CD14-positive monocyte (primary cell): ENCODE measurements around the gene FGFR4. TPM values are rescaled to one million over a fixed set of nuclear protein-coding genes. Genes with fewer than 3 reads are reported as not detected.

Source experiments
- DNase-seq, 3 donors: peaks; one replicate each; pipeline ENCODE4 v3.0.0-alpha.2; 2011 to 2022
- H2AFZ ChIP-seq: 2 replicates; pipeline ENCODE4 v1.6.0; 2012; ENCODE audit warnings: mild to moderate bottlenecking, low read depth, low read length, inconsistent platforms; ENCODE audit not compliant: insufficient read depth, poor library complexity, severe bottlenecking
- H3K27ac ChIP-seq, 2 donors: 1 replicate in 1 of 2; 2 replicates in 1 of 2; pipeline ENCODE4 v1.5.1; 2012 to 2013; ENCODE audit warnings: low read length in 2 of 2, control low read depth in 1 of 2, inconsistent platforms in 1 of 2, low read depth in 1 of 2, mild to moderate bottlenecking in 1 of 2
- H3K27me3 ChIP-seq, 2 donors: one replicate each; pipeline versions ENCODE4 v1.6.0 to v1.6.1; 2011 to 2013; ENCODE audit warnings: low read length in 2 of 2; ENCODE audit not compliant: control insufficient read depth in 2 of 2, insufficient read depth in 2 of 2
- H3K36me3 ChIP-seq, 2 donors: replicated peaks in 1 of 2; 1 replicate in 1 of 2; 2 replicates in 1 of 2; pipeline versions ENCODE4 v1.5.1 to v1.6.1; 2012 to 2013; ENCODE audit warnings: low read length in 2 of 2, control low read depth in 1 of 2, inconsistent platforms in 1 of 2, mild to moderate bottlenecking in 1 of 2; ENCODE audit not compliant: insufficient read depth in 2 of 2, control insufficient read depth in 1 of 2
- H3K4me1 ChIP-seq, 2 donors: 1 replicate in 1 of 2; 2 replicates in 1 of 2; pipeline versions ENCODE4 v1.5.1 to v1.6.1; 2012 to 2013; ENCODE audit warnings: low read length in 2 of 2, control low read depth in 1 of 2, inconsistent platforms in 1 of 2, mild to moderate bottlenecking in 1 of 2, moderate library complexity in 1 of 2; ENCODE audit not compliant: insufficient read depth in 2 of 2, control insufficient read depth in 1 of 2
- H3K4me2 ChIP-seq: replicated peaks from 2 replicates; pipeline ENCODE3; 2012; ENCODE audit warnings: low read length, moderate library complexity, mild to moderate bottlenecking; ENCODE audit not compliant: poor library complexity, severe bottlenecking; ENCODE audit errors: extremely low read depth
- H3K4me3 ChIP-seq, 3 experiments: fragments of 200-600 bp in 1 of 3; sonication (generic) in 1 of 3; replicated peaks in 1 of 3; 1 replicate in 2 of 3; 2 replicates in 1 of 3; pipeline ENCODE4 v1.5.1; 2011 to 2013; ENCODE audit warnings: low read length in 3 of 3, mild to moderate bottlenecking in 3 of 3, control low read depth in 2 of 3, low read depth in 2 of 3, inconsistent platforms in 1 of 3, moderate library complexity in 1 of 3
- H3K79me2 ChIP-seq: 2 replicates; pipeline ENCODE4 v1.6.0; 2012; ENCODE audit warnings: mild to moderate bottlenecking, control low read depth, inconsistent platforms, low read length, moderate library complexity; ENCODE audit not compliant: insufficient read depth
- H3K9ac ChIP-seq: 2 replicates; pipeline ENCODE4 v1.6.0; 2017; ENCODE audit warnings: low read length, mild to moderate bottlenecking; ENCODE audit not compliant: insufficient read depth, poor library complexity, severe bottlenecking
- H3K9me3 ChIP-seq, 2 donors: replicated peaks in 1 of 2; 1 replicate in 1 of 2; 2 replicates in 1 of 2; pipeline versions ENCODE4 v1.5.1 to v1.6.1; 2012 to 2013; ENCODE audit warnings: low read length in 2 of 2, control low read depth in 1 of 2; ENCODE audit not compliant: control insufficient read depth in 1 of 2, insufficient read depth in 1 of 2
- H4K20me1 ChIP-seq: 2 replicates; pipeline ENCODE4 v1.6.0; 2012; ENCODE audit warnings: mild to moderate bottlenecking, low read length, control low read depth, moderate library complexity; ENCODE audit not compliant: insufficient read depth
- H3K27ac Mint-ChIP-seq, 7 donors: one replicate each; pipeline ENCODE4 v1.8.0; 2020; ENCODE audit warnings: mild to moderate bottlenecking in 7 of 7, mixed read lengths in 7 of 7, moderate library complexity in 6 of 7, inconsistent platforms in 2 of 7
- H3K27me3 Mint-ChIP-seq, 3 donors: one replicate each; pipeline ENCODE4 v1.8.0; 2021 to 2022; ENCODE audit warnings: low read depth in 3 of 3, mild to moderate bottlenecking in 3 of 3, mixed read lengths in 3 of 3, moderate library complexity in 3 of 3, inconsistent platforms in 1 of 3
- H3K36me3 Mint-ChIP-seq, 2 donors: one replicate each; pipeline ENCODE4 v1.8.0; 2020; ENCODE audit warnings: mixed read lengths in 2 of 2, inconsistent platforms in 1 of 2, mild to moderate bottlenecking in 1 of 2
- H3K4me1 Mint-ChIP-seq: one replicate; pipeline ENCODE4 v1.8.0; 2020; ENCODE audit warnings: mild to moderate bottlenecking, mixed read lengths
- H3K4me3 Mint-ChIP-seq, 2 donors: one replicate each; pipeline ENCODE4 v1.8.0; 2020; ENCODE audit warnings: mild to moderate bottlenecking in 2 of 2, mixed read lengths in 2 of 2, moderate library complexity in 1 of 2
- H3K9me3 Mint-ChIP-seq, 7 donors: one replicate each; pipeline ENCODE4 v1.8.0; 2020 to 2022; ENCODE audit warnings: mixed read lengths in 7 of 7, mild to moderate bottlenecking in 6 of 7, moderate library complexity in 6 of 7, inconsistent platforms in 2 of 7
- CTCF ChIP-seq: fragments of 200-600 bp; IDR thresholded peaks from one replicate; pipeline ENCODE4 v1.8.0; 2022; ENCODE audit warnings: antibody characterized with exemption, mild to moderate bottlenecking
- WGBS: methylation state at CpG from one replicate; pipeline ENCODE4 v1.1.5; 2013; ENCODE audit warnings: missing lambda C conversion rate; ENCODE audit not compliant: insufficient coverage; 5-methylcytosine and 5-hydroxymethylcytosine counted together
- intact Hi-C, 2 donors: fragments of 100-400 bp; cut with micrococcal nuclease; formaldehyde crosslinking; loops; one replicate each; pipeline versions ENCODE4 v1.15.0 to v1.15.1; 2023
- polyA plus RNA-seq, 3 donors: library from polyadenylated mRNA; depleted of rRNA in 1 of 3; unstranded in 2 of 3; stranded (reverse) in 1 of 3; fragments of 300-500 nt in 2 of 3; fragments of >200 nt in 1 of 3; fragmentation: Illumina TruSeq in 2 of 3; gene quantifications; 1 replicate in 2 of 3; 2 replicates in 1 of 3; pipeline ENCODE4 v1.2.3, GENCODE V29; 2012 to 2021

The FGFR4 gene
- polyA plus RNA-seq, 3 donors, result 0.39 TPM; not detected in 2

- H3K27ac Mint-ChIP-seq, result no peak overlapping the region
- Histone ChIP-seq H2AFZ (no peak overlapping the region), H3K4me2 (no peak overlapping the region)
Measured at GRCh38 chr5:177093082-177093712, 6.5 kb downstream of the FGFR4 start.

DNA sequence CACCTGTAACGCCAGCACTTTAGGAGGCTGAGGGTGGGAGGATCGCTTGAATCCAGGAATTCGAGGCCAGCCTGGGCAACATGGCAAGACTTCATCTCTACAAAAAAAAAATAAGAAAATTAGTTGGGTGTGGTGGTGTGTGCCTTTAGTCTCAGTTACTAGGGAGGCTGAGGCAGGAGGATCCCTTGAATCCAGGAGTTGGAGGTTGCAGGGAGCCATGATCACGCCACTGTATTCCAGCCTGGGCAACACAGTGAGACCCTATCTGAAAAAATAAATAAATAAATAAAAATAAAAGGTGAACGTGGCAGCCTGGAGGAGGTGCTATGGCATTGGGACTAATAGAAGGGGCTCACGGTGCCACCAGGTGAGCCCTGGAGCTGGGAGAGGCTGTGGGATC lies 7.1 kb downstream of the FGFR4 start:
- H3K4me3 Mint-ChIP-seq, result no peak overlapping the region
- peaks cover 8% of the 10 kb centered on the region for H3K4me1 Mint-ChIP-seq
- Histone ChIP-seq H3K9ac (no peak overlapping the region), H2AFZ (no peak overlapping the region), H3K27ac (no peak overlapping the region), H3K4me2 (no peak overlapping the region), H4K20me1 (no peaks in the 10 kb centered on the region), H3K27me3 (peaks cover 0 to 3% of the 10 kb centered on the region in 2 donors), H3K9me3 (no peaks in the 10 kb centered on the region), H3K36me3 (no peaks in the 10 kb centered on the region), H3K4me3 (no peak overlapping the region), H3K4me1 (no peaks in the 10 kb centered on the region), H3K79me2 (no peaks in the 10 kb centered on the region)
- peaks cover 0 to 10% (median 0%) of the 10 kb centered on the region in 3 donors for H3K27me3 Mint-ChIP-seq
- no peak overlapping the region for H3K27ac Mint-ChIP-seq
- WGBS, result no CpG with 5 or more reads among the region's 6 CpGs
- no peaks in the 10 kb centered on the region for H3K36me3 Mint-ChIP-seq
- intact Hi-C loops, result no loop called here
- H3K9me3 Mint-ChIP-seq, result peaks cover 0 to 2% (median 0%) of the 10 kb centered on the region in 7 donors
- no peak for DNase-seq
- TF ChIP-seq CTCF, result no peak

More at GRCh38 chr5:177093082-177093712, 6.5 kb downstream of the FGFR4 start:
- Histone ChIP-seq H3K27ac (no peak overlapping the region), H3K4me3 (no peak overlapping the region), H3K79me2 (no peaks in the 10 kb centered on the region), H3K27me3 (peaks cover 0 to 9% of the 10 kb centered on the region in 2 donors), H3K36me3 (no peaks in the 10 kb centered on the region), H3K4me1 (no peaks in the 10 kb centered on the region), H4K20me1 (no peaks in the 10 kb centered on the region), H3K9ac (no peak overlapping the region), H3K9me3 (no peaks in the 10 kb centered on the region)
- intact Hi-C loops, result no loop called here
- peaks cover 0 to 2% (median under 1%) of the 10 kb centered on the region in 7 donors for H3K9me3 Mint-ChIP-seq
- TF ChIP-seq CTCF, result no peak
- peaks cover 8% of the 10 kb centered on the region for H3K4me1 Mint-ChIP-seq
- H3K4me3 Mint-ChIP-seq, result no peak overlapping the region
- DNase-seq, result no peak
- no peaks in the 10 kb centered on the region for H3K36me3 Mint-ChIP-seq
- peaks cover 1 to 16% (median 2%) of the 10 kb centered on the region in 3 donors for H3K27me3 Mint-ChIP-seq
- 96% methylated on average over 35 of the region's 40 CpGs for WGBS
